ENCODE data around the gene TNKS2.

DNA sequence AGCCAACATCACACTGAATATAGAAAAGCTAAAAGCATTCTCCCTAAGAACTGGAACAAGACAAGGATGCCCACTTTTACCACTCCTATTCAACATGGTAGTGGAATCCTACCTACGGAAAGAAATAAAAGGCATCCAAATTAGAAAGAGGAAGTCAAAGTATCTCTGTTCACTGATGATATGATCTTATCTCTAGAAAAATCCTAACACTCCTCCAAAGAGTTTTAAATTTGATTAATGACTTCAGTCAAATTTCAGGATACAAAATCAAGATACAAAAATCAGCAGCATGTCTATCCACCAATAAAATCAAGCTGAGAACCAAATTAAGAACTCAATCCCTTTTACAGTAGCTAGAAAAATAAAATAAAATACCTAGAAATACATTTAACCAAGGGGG lies 35.3 kb upstream of the TNKS2 start:
- TF ChIP-seq EZH2 (IDR thresholded peaks at IDR 0.05; ENCODE audit: low read length), result no peak
- TF ChIP-seq CTCF (optimal IDR thresholded peaks at IDR 0.05 in 1 of 3, IDR thresholded peaks at IDR 0.05 in 1 of 3, conservative IDR thresholded peaks at IDR 0.05 in 1 of 3; ENCODE audit: extremely low read depth in 1 of 3, insufficient read depth in 2 of 3, low read length in 3 of 3), result no peak

Measured in keratinocyte (primary cell).